ENCODE measurements around the gene ZIK1. TPM values are rescaled to one million over a fixed set of nuclear protein-coding genes. Genes with fewer than 3 reads are reported as not detected.

The ZIK1 gene
- total and polyA plus RNA-seq, 9 of the 15 experiments (the other 6 are each of a cell fraction or from before 2014, with no cell fraction given): 0.03 to 0.42 (median 0.15) TPM; not detected in 1

DNA sequence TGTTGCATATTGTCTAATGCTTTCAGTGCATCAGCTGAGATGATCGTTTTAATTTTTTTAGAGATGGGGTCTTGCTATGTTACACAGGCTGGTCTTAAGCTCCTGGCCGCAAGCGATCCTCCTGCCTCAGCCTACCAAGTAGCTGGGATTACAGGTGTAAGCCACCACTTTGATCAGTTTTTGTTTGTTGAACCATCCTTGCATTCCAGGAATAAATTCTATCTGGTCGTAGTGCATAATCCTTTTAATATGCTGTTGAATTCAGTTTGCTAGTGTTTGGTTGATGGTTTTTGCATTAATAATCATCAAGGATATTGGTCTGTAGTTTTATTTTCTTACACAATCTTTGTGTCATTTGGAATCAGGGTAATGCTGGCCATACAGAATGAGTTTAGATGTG is 53.4 kb downstream of the ZIK1 start:
- ATAC-seq (no peak), DNase-seq (ENCODE audit: extremely low read depth in 1 of 4, low spot score in 3 of 4) (no peak), FAIRE-seq (no peak)
- no peak overlapping the region for H3K9ac ChIP-seq (ENCODE audit: insufficient read depth in 1 of 2, low read depth in 2 of 2, low read length in 2 of 2)
- WGBS (ENCODE audit: insufficient coverage, low coverage, missing lambda C conversion rate): 19% methylated on average over 4 of the region's 4 CpGs
- intact Hi-C loops (cut with micrococcal nuclease): no loop called here
- peaks cover 6 to 11% of the 10 kb centered on the region in 2 experiments; a peak in 4 of 5 replicates for H3K4me1 ChIP-seq (replicated peaks in 1 of 2; ENCODE audit: control insufficient read depth in 2 of 2, insufficient read depth in 2 of 2, low read length in 2 of 2)
- CTCF ChIA-PET (ENCODE audit: low intra/inter-chr PET ratio): no interaction called here
- no peak overlapping the region for H3K27ac ChIP-seq (ENCODE audit: extremely low read depth, low read depth, low read length)
- H4K20me1 ChIP-seq (replicated peaks; ENCODE audit: control insufficient read depth, insufficient read depth, low read length): no peaks in the 10 kb centered on the region
- no peaks in the 10 kb centered on the region for H3K79me2 ChIP-seq (ENCODE audit: control insufficient read depth, insufficient read depth, low read length)
- H3K27me3 ChIP-seq (ENCODE audit: control insufficient read depth in 2 of 2, insufficient read depth in 2 of 2, low read length in 2 of 2): no peaks in the 10 kb centered on the region
- in situ Hi-C loops (cut with MboI): no loop called here
- TF ChIP-seq ZNF324 (CRISPR knock-in tag; IDR thresholded peaks at IDR 0.05) (peak; percentile 100), CBX3 (IDR thresholded peaks at IDR 0.05; ENCODE audit: borderline replicate concordance in 1 of 2, low read length in 2 of 2) (0 out of 3 replicates have a peak, but pooled peaks of 1 of the 2 experiments have one; percentile 26), CBX5 (IDR thresholded peaks at IDR 0.05; ENCODE audit: borderline replicate concordance, low read depth) (0 out of 2 replicates have a peak, but pooled peaks have one; percentile 53), NR4A1 (CRISPR knock-in tag; IDR thresholded peaks at IDR 0.05) (no peak), NR4A1 (tag; IDR thresholded peaks at IDR 0.05) (no peak)
- peaks cover 32% of the 10 kb centered on the region for H3K36me3 ChIP-seq (ENCODE audit: control insufficient read depth, insufficient read depth, low read length)
- no TSS peak for BruUV-seq (replicated peaks)
- no peak overlapping the region for H2AFZ ChIP-seq (ENCODE audit: low read depth, low read length)
- POLR2A ChIA-PET: no interaction called here
- H3K4me3 ChIP-seq: no peak overlapping the region
- no peak overlapping the region for H3K4me2 ChIP-seq (ENCODE audit: insufficient read depth, low read length)
- peaks cover 32% of the 10 kb centered on the region for H3K9me3 ChIP-seq (replicated peaks; ENCODE audit: control insufficient read depth, insufficient read depth, low read depth, low read length)
- no peaks in the 10 kb centered on the region for H3K9me1 ChIP-seq (ENCODE audit: control insufficient read depth, insufficient read depth, low read length)

DNA sequence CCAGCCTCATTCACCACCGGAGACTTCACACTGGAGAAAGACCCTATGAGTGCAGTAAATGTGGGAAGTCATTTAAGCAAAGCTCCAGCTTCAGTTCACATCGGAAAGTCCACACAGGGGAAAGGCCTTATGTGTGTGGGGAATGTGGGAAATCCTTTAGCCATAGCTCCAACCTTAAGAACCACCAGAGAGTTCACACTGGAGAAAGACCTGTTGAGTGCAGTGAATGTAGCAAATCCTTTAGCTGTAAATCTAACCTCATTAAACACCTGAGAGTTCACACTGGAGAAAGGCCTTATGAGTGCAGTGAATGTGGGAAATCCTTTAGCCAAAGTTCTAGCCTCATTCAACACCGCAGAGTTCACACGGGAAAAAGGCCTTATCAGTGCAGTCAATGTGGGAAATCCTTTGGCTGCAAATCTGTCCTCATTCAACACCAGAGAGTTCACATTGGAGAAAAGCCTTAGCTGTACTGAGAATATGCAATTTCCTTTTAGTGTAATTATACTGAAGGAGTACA is 57.8 kb downstream of the ZIK1 start:
- no peak overlapping the region for H3K4me3 ChIP-seq
- no TSS peak for BruUV-seq (replicated peaks)
- 36% methylated on average over 4 of the region's 4 CpGs for WGBS (ENCODE audit: insufficient coverage, low coverage, missing lambda C conversion rate)
- intact Hi-C loops (cut with micrococcal nuclease) (no loop called here), in situ Hi-C loops (cut with MboI) (no loop called here)
- H3K27ac ChIP-seq (ENCODE audit: extremely low read depth, low read depth, low read length): no peak overlapping the region
- H3K9ac ChIP-seq (ENCODE audit: insufficient read depth in 1 of 2, low read depth in 2 of 2, low read length in 2 of 2): no peak overlapping the region
- H4K20me1 ChIP-seq (replicated peaks; ENCODE audit: control insufficient read depth, insufficient read depth, low read length): no peaks in the 10 kb centered on the region
- ChIA-PET POLR2A (no interaction called here), CTCF (ENCODE audit: low intra/inter-chr PET ratio) (no interaction called here)
- no peaks in the 10 kb centered on the region for H3K9me1 ChIP-seq (ENCODE audit: control insufficient read depth, insufficient read depth, low read length)
- peaks cover 27% of the 10 kb centered on the region for H3K36me3 ChIP-seq (ENCODE audit: control insufficient read depth, insufficient read depth, low read length)
- no peaks in the 10 kb centered on the region for H3K4me1 ChIP-seq (replicated peaks in 1 of 2; ENCODE audit: control insufficient read depth in 2 of 2, insufficient read depth in 2 of 2, low read length in 2 of 2)
- H3K27me3 ChIP-seq (ENCODE audit: control insufficient read depth in 2 of 2, insufficient read depth in 2 of 2, low read length in 2 of 2): no peaks in the 10 kb centered on the region
- H3K79me2 ChIP-seq (ENCODE audit: control insufficient read depth, insufficient read depth, low read length): no peaks in the 10 kb centered on the region
- DNase-seq (ENCODE audit: extremely low read depth in 1 of 4, low spot score in 3 of 4) (no peak), FAIRE-seq (no peak), ATAC-seq (no peak)
- peaks cover 29% of the 10 kb centered on the region for H3K9me3 ChIP-seq (replicated peaks; ENCODE audit: control insufficient read depth, insufficient read depth, low read depth, low read length)
- no peak overlapping the region for H2AFZ ChIP-seq (ENCODE audit: low read depth, low read length)
- H3K4me2 ChIP-seq (ENCODE audit: insufficient read depth, low read length): no peak overlapping the region
- TF ChIP-seq ERF (CRISPR knock-in tag; IDR thresholded peaks at IDR 0.05) (no peak), TRIM28 (IDR thresholded peaks at IDR 0.05) (0 out of 2 replicates have a peak, but pooled peaks have one; percentile 29), HDAC2 (IDR thresholded peaks at IDR 0.05) (no peak), SRF (CRISPR knock-in tag; IDR thresholded peaks at IDR 0.05) (no peak), POLR2AphosphoS5 (IDR thresholded peaks at IDR 0.05; ENCODE audit: control insufficient read depth, insufficient read depth, low read depth, low read length) (no peak)
- TF ChIP-seq, protein P1, sequence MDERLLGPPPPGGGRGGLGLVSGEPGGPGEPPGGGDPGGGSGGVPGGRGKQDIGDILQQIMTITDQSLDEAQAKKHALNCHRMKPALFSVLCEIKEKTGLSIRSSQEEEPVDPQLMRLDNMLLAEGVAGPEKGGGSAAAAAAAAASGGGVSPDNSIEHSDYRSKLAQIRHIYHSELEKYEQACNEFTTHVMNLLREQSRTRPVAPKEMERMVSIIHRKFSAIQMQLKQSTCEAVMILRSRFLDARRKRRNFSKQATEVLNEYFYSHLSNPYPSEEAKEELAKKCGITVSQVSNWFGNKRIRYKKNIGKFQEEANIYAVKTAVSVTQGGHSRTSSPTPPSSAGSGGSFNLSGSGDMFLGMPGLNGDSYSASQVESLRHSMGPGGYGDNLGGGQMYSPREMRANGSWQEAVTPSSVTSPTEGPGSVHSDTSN (CRISPR knock-in tag; IDR thresholded peaks at IDR 0.05; ENCODE audit: low read depth): no peak
- TF ChIP-seq, protein P1 (tag; conservative IDR thresholded peaks at IDR 0.05; ENCODE audit: low read depth): no peak
- TF ChIP-seq, protein P2, sequence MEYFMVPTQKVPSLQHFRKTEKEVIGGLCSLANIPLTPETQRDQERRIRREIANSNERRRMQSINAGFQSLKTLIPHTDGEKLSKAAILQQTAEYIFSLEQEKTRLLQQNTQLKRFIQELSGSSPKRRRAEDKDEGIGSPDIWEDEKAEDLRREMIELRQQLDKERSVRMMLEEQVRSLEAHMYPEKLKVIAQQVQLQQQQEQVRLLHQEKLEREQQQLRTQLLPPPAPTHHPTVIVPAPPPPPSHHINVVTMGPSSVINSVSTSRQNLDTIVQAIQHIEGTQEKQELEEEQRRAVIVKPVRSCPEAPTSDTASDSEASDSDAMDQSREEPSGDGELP (CRISPR knock-in tag; IDR thresholded peaks at IDR 0.05; ENCODE audit: borderline replicate concordance): no peak

Measured in K562 (cell line).